Natural killer cell treated with Interleukin-12 subunit alpha and Interleukin-12 subunit beta and Interleukin-15 and Interleukin-18, amount 100 ng/mL, for 72 hours (primary cell): ENCODE measurements around the gene PAXX. TPM values are rescaled to one million over a fixed set of nuclear protein-coding genes. Genes with fewer than 3 reads are reported as not detected.
A peak's percentile ranks its signal among the peaks of the same experiment; 100 is the strongest.

Source experiments
- ATAC-seq, 2 donors: fragments of 150-1000 bp; cut with Tn5 transposase in 1 of 2; sonication (Bioruptor Pico), chemical (Tn5 transposase) in 1 of 2; 2 replicates each; pipeline ENCODE4 v1.10.0; 2021
- DNase-seq: peaks from one replicate; pipeline ENCODE4 v3.0.0; 2022; ENCODE audit warnings: low spot score
- H3K27ac Mint-ChIP-seq, 2 donors: 1 replicate in 1 of 2; 2 replicates in 1 of 2; pipeline ENCODE4 v1.8.0; 2022; ENCODE audit warnings: mixed read lengths in 2 of 2, mild to moderate bottlenecking in 1 of 2, moderate library complexity in 1 of 2
- H3K27me3 Mint-ChIP-seq, 2 donors: 1 replicate in 1 of 2; 2 replicates in 1 of 2; pipeline ENCODE4 v1.8.0; 2022; ENCODE audit warnings: mixed read lengths in 2 of 2
- H3K36me3 Mint-ChIP-seq: one replicate; pipeline ENCODE4 v1.8.0; 2022; ENCODE audit warnings: mixed read lengths
- H3K4me1 Mint-ChIP-seq, 2 donors: 1 replicate in 1 of 2; 2 replicates in 1 of 2; pipeline ENCODE4 v1.8.0; 2022; ENCODE audit warnings: low read depth in 2 of 2, mixed read lengths in 2 of 2, mild to moderate bottlenecking in 1 of 2
- H3K4me3 Mint-ChIP-seq: one replicate; pipeline ENCODE4 v1.8.0; 2022; ENCODE audit warnings: mixed read lengths
- H3K9me3 Mint-ChIP-seq: 2 replicates; pipeline ENCODE4 v1.8.0; 2022; ENCODE audit warnings: mixed read lengths
- total RNA-seq, 2 donors: library from RNA; stranded (reverse); gene quantifications; one replicate each; pipeline ENCODE4 v1.2.3, GENCODE V29; 2022

The PAXX gene
- total RNA-seq, 2 donors from 2014 or later, result 64.0 to 118 TPM

GRCh38 chr9:136957901-136958300 lies 34.3 kb upstream of the PAXX start:
- H3K4me3 Mint-ChIP-seq, result no peak overlapping the region
- H3K36me3 Mint-ChIP-seq, result no peaks in the 10 kb centered on the region
- peaks cover 17 to 41% of the 10 kb centered on the region in 2 donors for H3K4me1 Mint-ChIP-seq
- H3K27ac Mint-ChIP-seq, result no peak overlapping the region
- no peak for ATAC-seq
- H3K9me3 Mint-ChIP-seq, result peaks cover 4% of the 10 kb centered on the region
- no peaks in the 10 kb centered on the region for H3K27me3 Mint-ChIP-seq
- DNase-seq, result no peak

- H3K4me1 Mint-ChIP-seq, result peaks cover 22 to 46% of the 10 kb centered on the region in 2 donors
- no peak for ATAC-seq
- no peaks in the 10 kb centered on the region for H3K27me3 Mint-ChIP-seq
- H3K36me3 Mint-ChIP-seq, result no peaks in the 10 kb centered on the region
- H3K9me3 Mint-ChIP-seq, result peaks cover 4% of the 10 kb centered on the region
- DNase-seq, result no peak
- H3K27ac Mint-ChIP-seq, result no peak overlapping the region
- no peak overlapping the region for H3K4me3 Mint-ChIP-seq
These were observed 33.7 kb upstream of the PAXX start for GRCh38 chr9:136958473-136958872.

- Mint-ChIP-seq H3K4me3 (no peak overlapping the region), H3K27ac (peak overlapping the region in 1 of 2 donors; percentile 58), H3K27me3 (no peaks in the 10 kb centered on the region), H3K4me1 (peaks cover 22 to 46% of the 10 kb centered on the region in 2 donors), H3K9me3 (peaks cover 4% of the 10 kb centered on the region), H3K36me3 (no peaks in the 10 kb centered on the region)
- ATAC-seq, result peak; percentile 31 to 60
- DNase-seq, result no peak
These were observed 33.0 kb upstream of the PAXX start for GRCh38 chr9:136958898-136959850.

GRCh38 chr9:136960212-136960937 lies 31.8 kb upstream of the PAXX start:
- H3K27ac Mint-ChIP-seq, result peak overlapping the region in 1 of 2 donors; percentile 58
- peaks cover 4% of the 10 kb centered on the region for H3K9me3 Mint-ChIP-seq
- H3K4me3 Mint-ChIP-seq, result peak overlapping the region; percentile 44

GRCh38 chr9:136960938-136961275 lies 31.3 kb upstream of the PAXX start:
- Mint-ChIP-seq H3K36me3 (no peaks in the 10 kb centered on the region), H3K4me1 (peaks cover 27 to 43% of the 10 kb centered on the region in 2 donors), H3K27ac (no peak overlapping the region), H3K27me3 (no peaks in the 10 kb centered on the region), H3K4me3 (no peak overlapping the region), H3K9me3 (peaks cover 4% of the 10 kb centered on the region)
- DNase-seq, result no peak
- ATAC-seq, result no peak

More at GRCh38 chr9:136960212-136960937, 31.8 kb upstream of the PAXX start:
- ATAC-seq (peak in 1 of 2 donors; percentile 2), DNase-seq (no peak)
- Mint-ChIP-seq H3K27me3 (no peaks in the 10 kb centered on the region), H3K4me1 (peaks cover 22 to 39% of the 10 kb centered on the region in 2 donors), H3K36me3 (no peaks in the 10 kb centered on the region)

GRCh38 chr9:136961279-136962065 lies 30.8 kb upstream of the PAXX start:
- Mint-ChIP-seq H3K36me3 (no peaks in the 10 kb centered on the region), H3K27ac (no peak overlapping the region), H3K4me1 (peaks cover 27 to 43% of the 10 kb centered on the region in 2 donors), H3K9me3 (peaks cover 4% of the 10 kb centered on the region), H3K4me3 (no peak overlapping the region), H3K27me3 (no peaks in the 10 kb centered on the region)
- ATAC-seq (no peak), DNase-seq (no peak)

- Mint-ChIP-seq H3K4me3 (no peak overlapping the region), H3K27ac (no peak overlapping the region), H3K9me3 (no peaks in the 10 kb centered on the region), H3K4me1 (peaks cover 23 to 39% of the 10 kb centered on the region in 2 donors), H3K36me3 (no peaks in the 10 kb centered on the region), H3K27me3 (no peaks in the 10 kb centered on the region)
- no peak for DNase-seq
- ATAC-seq, result no peak
These were observed 30.1 kb upstream of the PAXX start for GRCh38 chr9:136962163-136962562.

- no peaks in the 10 kb centered on the region for H3K9me3 Mint-ChIP-seq
- H3K27me3 Mint-ChIP-seq, result no peaks in the 10 kb centered on the region
- H3K36me3 Mint-ChIP-seq, result no peaks in the 10 kb centered on the region
- peaks cover 23 to 35% of the 10 kb centered on the region in 2 donors for H3K4me1 Mint-ChIP-seq
- H3K27ac Mint-ChIP-seq, result no peak overlapping the region
- no peak overlapping the region for H3K4me3 Mint-ChIP-seq
- DNase-seq (no peak), ATAC-seq (no peak)
These were observed 29.4 kb upstream of the PAXX start for GRCh38 chr9:136962701-136963248.

- Mint-ChIP-seq H3K9me3 (no peaks in the 10 kb centered on the region), H3K36me3 (no peaks in the 10 kb centered on the region), H3K4me1 (peaks cover 23 to 30% of the 10 kb centered on the region in 2 donors), H3K27ac (no peak overlapping the region), H3K4me3 (no peak overlapping the region), H3K27me3 (no peaks in the 10 kb centered on the region)
- ATAC-seq (no peak), DNase-seq (no peak)
These were observed 28.9 kb upstream of the PAXX start for GRCh38 chr9:136963341-136963740.

- Mint-ChIP-seq H3K27ac (no peak overlapping the region), H3K9me3 (no peaks in the 10 kb centered on the region), H3K4me1 (peaks cover 23 to 29% of the 10 kb centered on the region in 2 donors), H3K27me3 (no peaks in the 10 kb centered on the region), H3K36me3 (no peaks in the 10 kb centered on the region), H3K4me3 (no peak overlapping the region)
- DNase-seq (no peak), ATAC-seq (no peak)
These were observed 28.5 kb upstream of the PAXX start for GRCh38 chr9:136963751-136964150.

- Mint-ChIP-seq H3K27me3 (no peaks in the 10 kb centered on the region), H3K27ac (no peak overlapping the region)
These were observed 28.0 kb upstream of the PAXX start for GRCh38 chr9:136964171-136964689.

GRCh38 chr9:136964833-136965422 lies 27.3 kb upstream of the PAXX start:
- H3K4me1 Mint-ChIP-seq, result peaks cover 22 to 27% of the 10 kb centered on the region in 2 donors
- no peak for DNase-seq
- ATAC-seq, result no peak
- H3K9me3 Mint-ChIP-seq, result no peaks in the 10 kb centered on the region
- no peak overlapping the region for H3K27ac Mint-ChIP-seq
- H3K27me3 Mint-ChIP-seq, result no peaks in the 10 kb centered on the region
- no peaks in the 10 kb centered on the region for H3K36me3 Mint-ChIP-seq
- no peak overlapping the region for H3K4me3 Mint-ChIP-seq

More at GRCh38 chr9:136964171-136964689, 28.0 kb upstream of the PAXX start:
- H3K4me3 Mint-ChIP-seq, result no peak overlapping the region
- peaks cover 23 to 27% of the 10 kb centered on the region in 2 donors for H3K4me1 Mint-ChIP-seq
- no peaks in the 10 kb centered on the region for H3K36me3 Mint-ChIP-seq
- DNase-seq (no peak), ATAC-seq (no peak)
- no peaks in the 10 kb centered on the region for H3K9me3 Mint-ChIP-seq
